ENCODE results near the gene RSPH10B.
"Not testable (repeated sequence)": the region's sequence is repeated elsewhere in the genome, so short reads cannot be mapped to it uniquely, and the experiment has no call there.

- TF ChIP-seq CTCF, POLR2AphosphoS5 (IDR thresholded peaks at IDR 0.05): not testable (repeated sequence)
Observed at GRCh38 chr7:5904726-5905125, 65.8 kb downstream of the RSPH10B start.

All from transverse colon (tissue), 4 donors.